ENCODE data around the gene SRRM5. TPM values are rescaled to one million over a fixed set of nuclear protein-coding genes. Genes with fewer than 3 reads are reported as not detected.
"Not testable (repeated sequence)": the region's sequence is repeated elsewhere in the genome, so short reads cannot be mapped to it uniquely, and the experiment has no call there.

The SRRM5 gene
- total and polyA plus RNA-seq, 4 donors = 0.22 to 0.49 (median 0.31) TPM; not detected in 1

DNA sequence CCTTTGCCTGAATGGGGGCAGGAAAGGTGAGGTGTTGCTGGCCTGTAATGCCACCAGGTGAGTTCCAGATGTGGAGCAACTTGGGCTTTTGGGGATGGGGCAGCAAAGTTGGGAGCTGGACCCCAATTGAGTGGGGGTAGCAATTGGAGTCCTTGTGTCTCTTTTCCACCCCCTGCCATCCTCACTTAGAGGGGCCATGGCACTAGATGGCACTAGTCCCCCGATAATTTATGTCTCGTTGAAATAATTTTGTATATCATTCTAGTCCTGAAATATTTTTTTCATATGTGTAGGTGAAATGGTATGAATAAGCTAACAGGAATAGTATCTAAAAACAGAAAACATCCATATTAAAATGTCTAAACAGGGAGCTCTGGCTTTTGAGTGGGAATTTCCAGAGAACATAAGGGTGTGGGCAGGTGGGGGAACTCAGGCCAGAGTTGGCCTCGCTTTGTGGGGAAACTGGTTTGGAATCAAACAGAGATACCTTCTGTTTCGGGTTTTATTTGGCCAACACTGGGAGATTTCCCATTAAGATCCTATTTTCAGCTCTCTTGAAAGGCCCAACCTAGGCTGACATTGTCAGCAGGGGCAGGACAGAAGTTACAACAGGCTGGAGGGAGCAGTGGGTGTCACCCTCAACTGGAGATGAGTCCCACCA, 12.1 kb upstream of the SRRM5 start:
- Histone ChIP-seq H3K27ac (ENCODE audit: low read depth in 1 of 2, low read length in 1 of 2) (no peak overlapping the region), H3K9me3 (ENCODE audit: control insufficient read depth in 4 of 4, insufficient read depth in 3 of 4, low read length in 3 of 4) (no peaks in the 10 kb centered on the region), H3K27me3 (ENCODE audit: control insufficient read depth in 3 of 3, insufficient read depth in 3 of 3, low read length in 2 of 3) (no peaks in the 10 kb centered on the region), H3K36me3 (ENCODE audit: control insufficient read depth in 4 of 4, insufficient read depth in 4 of 4, low read length in 4 of 4) (peaks cover 3 to 21% (median 6%) of the 10 kb centered on the region in 4 donors), H3K4me1 (ENCODE audit: control insufficient read depth in 5 of 5, insufficient read depth in 5 of 5, low read length in 5 of 5) (peaks cover 0 to 17% (median 7%) of the 10 kb centered on the region in 5 donors), H3K9ac (ENCODE audit: insufficient read depth in 1 of 2, low read length in 2 of 2) (no peak overlapping the region), H3K4me3 (no peak overlapping the region)
- TF ChIP-seq, protein P1, sequence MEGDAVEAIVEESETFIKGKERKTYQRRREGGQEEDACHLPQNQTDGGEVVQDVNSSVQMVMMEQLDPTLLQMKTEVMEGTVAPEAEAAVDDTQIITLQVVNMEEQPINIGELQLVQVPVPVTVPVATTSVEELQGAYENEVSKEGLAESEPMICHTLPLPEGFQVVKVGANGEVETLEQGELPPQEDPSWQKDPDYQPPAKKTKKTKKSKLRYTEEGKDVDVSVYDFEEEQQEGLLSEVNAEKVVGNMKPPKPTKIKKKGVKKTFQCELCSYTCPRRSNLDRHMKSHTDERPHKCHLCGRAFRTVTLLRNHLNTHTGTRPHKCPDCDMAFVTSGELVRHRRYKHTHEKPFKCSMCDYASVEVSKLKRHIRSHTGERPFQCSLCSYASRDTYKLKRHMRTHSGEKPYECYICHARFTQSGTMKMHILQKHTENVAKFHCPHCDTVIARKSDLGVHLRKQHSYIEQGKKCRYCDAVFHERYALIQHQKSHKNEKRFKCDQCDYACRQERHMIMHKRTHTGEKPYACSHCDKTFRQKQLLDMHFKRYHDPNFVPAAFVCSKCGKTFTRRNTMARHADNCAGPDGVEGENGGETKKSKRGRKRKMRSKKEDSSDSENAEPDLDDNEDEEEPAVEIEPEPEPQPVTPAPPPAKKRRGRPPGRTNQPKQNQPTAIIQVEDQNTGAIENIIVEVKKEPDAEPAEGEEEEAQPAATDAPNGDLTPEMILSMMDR (IDR thresholded peaks at IDR 0.05; ENCODE audit: control extremely low read depth, extremely low read depth) = no peak
- 83 to 95% methylated on average over 4 of the region's 4 CpGs for WGBS, 2 donors
- ATAC-seq (ENCODE audit: insufficient read depth, low FRiP score) = no peak
- DNase-seq = no peak

DNA sequence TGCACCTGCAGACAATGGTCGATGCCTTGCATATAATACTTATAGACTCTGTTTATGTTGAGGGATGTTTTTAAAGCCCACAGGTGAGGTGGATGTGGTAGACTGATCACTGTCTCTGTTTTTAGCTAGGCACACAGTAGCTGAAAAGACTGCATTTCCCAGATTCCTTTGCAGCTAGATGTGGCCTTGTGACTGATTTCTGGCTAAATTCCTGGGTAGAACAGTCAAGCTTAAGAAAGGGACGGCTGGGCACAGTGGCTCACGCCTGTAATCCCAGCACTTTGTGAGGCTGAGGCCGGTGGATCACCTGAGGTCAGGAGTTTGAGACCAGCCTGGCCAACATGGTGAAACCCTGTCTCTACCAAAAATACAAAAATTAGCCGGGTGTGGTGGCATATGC, 11.6 kb upstream of the SRRM5 start:
- ATAC-seq (ENCODE audit: insufficient read depth, low FRiP score) = not testable (repeated sequence)

DNA sequence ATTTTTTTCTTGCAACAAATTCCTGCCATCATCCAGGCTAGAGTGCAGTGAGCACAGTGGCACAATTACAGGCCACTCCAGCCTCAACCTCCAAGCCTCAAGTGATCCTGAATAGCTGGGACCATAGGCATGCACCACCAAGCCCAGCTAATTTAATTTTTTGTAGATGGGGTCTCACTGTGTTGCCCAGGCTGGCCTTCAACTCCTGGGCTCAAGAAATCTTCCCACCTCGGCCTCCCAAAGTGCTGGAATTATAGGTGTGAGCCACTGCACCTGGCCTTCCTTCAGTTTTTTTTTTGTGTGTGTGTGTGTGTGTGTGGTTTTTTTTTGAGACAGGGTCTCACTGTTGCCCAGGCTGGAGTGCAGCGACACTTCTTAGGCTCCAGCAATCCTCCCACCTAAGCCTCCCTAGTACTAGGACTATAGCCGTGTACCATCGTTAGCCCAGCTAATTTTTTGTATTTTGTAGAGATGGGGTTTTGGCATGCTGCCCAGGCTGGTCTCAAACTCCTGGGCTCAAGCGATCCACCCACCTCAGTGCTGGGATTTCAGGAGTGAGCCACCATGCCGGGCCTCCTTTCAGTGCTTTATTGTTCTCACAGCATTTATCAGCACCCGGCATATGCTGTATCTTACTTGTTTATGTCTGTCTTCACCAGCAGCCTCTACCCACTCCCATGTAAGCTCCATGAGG, 5.9 kb upstream of the SRRM5 start:
- no peak overlapping the region for H3K27ac ChIP-seq (ENCODE audit: low read depth in 1 of 2, low read length in 1 of 2)
- H3K27me3 ChIP-seq (ENCODE audit: control insufficient read depth in 3 of 3, insufficient read depth in 3 of 3, low read length in 2 of 3) = no peaks in the 10 kb centered on the region
- ATAC-seq (ENCODE audit: insufficient read depth, low FRiP score) (no peak), DNase-seq (no peak)
- WGBS, 2 donors = 87 to 88% methylated on average over 7 of the region's 7 CpGs
- H3K9me3 ChIP-seq (ENCODE audit: control insufficient read depth in 4 of 4, insufficient read depth in 3 of 4, low read length in 3 of 4) = no peaks in the 10 kb centered on the region
- no peak overlapping the region for H3K9ac ChIP-seq (ENCODE audit: insufficient read depth in 1 of 2, low read length in 2 of 2)
- peaks cover 6 to 21% (median 14%) of the 10 kb centered on the region in 4 donors for H3K36me3 ChIP-seq (ENCODE audit: control insufficient read depth in 4 of 4, insufficient read depth in 4 of 4, low read length in 4 of 4)
- no peaks in the 10 kb centered on the region for H3K4me1 ChIP-seq (ENCODE audit: control insufficient read depth in 5 of 5, insufficient read depth in 5 of 5, low read length in 5 of 5)
- no peak overlapping the region for H3K4me3 ChIP-seq
- TF ChIP-seq, protein P1 (IDR thresholded peaks at IDR 0.05; ENCODE audit: control extremely low read depth, extremely low read depth) = no peak

More for the DNA sequence above, 11.6 kb upstream of the SRRM5 start:
- not testable (repeated sequence) for H3K4me3 ChIP-seq; H3K27me3 ChIP-seq (ENCODE audit: control insufficient read depth in 3 of 3, insufficient read depth in 3 of 3, low read length in 2 of 3); DNase-seq; H3K9ac ChIP-seq (ENCODE audit: insufficient read depth in 1 of 2, low read length in 2 of 2); H3K27ac ChIP-seq (ENCODE audit: low read depth in 1 of 2, low read length in 1 of 2); H3K9me3 ChIP-seq (ENCODE audit: control insufficient read depth in 4 of 4, insufficient read depth in 3 of 4, low read length in 3 of 4)
- WGBS, 2 donors = 84 to 86% methylated on average over 5 of the region's 5 CpGs
- Histone ChIP-seq H3K4me1 (ENCODE audit: control insufficient read depth in 5 of 5, insufficient read depth in 5 of 5, low read length in 5 of 5) (peaks cover 0 to 14% (median 6%) of the 10 kb centered on the region in 5 donors), H3K36me3 (ENCODE audit: control insufficient read depth in 4 of 4, insufficient read depth in 4 of 4, low read length in 4 of 4) (peaks cover 3 to 21% (median 6%) of the 10 kb centered on the region in 4 donors)

DNA sequence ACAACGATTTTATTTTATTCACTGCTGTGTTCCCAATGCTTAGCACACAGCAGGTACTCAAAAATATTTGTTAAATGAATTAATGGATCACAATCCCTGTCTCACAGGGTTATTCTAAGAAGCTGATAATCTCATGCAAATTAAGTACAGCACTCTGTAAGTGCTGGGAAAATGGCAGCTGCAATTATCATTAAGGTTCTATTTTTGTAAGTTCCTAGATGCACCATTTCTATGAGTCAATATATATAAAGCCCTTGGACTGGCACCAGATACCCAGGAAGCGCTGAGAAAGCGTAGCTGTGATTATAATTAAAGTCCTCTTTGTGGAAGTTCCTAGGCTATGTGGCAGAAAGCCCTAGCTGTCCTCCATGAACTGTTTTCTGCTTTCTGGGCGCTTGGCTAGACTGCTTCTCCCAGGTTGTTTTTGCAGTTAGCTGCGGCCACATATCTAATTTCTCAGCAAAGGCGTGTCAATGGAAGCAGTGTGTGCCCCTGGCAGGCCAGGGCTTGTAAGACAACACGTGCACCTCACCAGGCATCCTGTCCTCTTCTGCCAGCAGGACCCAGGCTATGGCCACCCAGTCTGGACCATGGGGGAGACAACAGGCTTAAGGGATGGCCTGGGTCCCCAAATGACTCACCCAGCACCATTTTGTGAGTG, 5.2 kb upstream of the SRRM5 start:
- DNase-seq = no peak
- no peak overlapping the region for H3K4me3 ChIP-seq
- no peaks in the 10 kb centered on the region for H3K9me3 ChIP-seq (ENCODE audit: control insufficient read depth in 4 of 4, insufficient read depth in 3 of 4, low read length in 3 of 4)
- H3K4me1 ChIP-seq (ENCODE audit: control insufficient read depth in 5 of 5, insufficient read depth in 5 of 5, low read length in 5 of 5) = no peaks in the 10 kb centered on the region
- TF ChIP-seq, protein P1 (IDR thresholded peaks at IDR 0.05; ENCODE audit: control extremely low read depth, extremely low read depth) = no peak
- 92 to 95% methylated on average over 7 of the region's 7 CpGs for WGBS, 2 donors
- H3K9ac ChIP-seq (ENCODE audit: insufficient read depth in 1 of 2, low read length in 2 of 2) = no peak overlapping the region
- no peak overlapping the region for H3K27ac ChIP-seq (ENCODE audit: low read depth in 1 of 2, low read length in 1 of 2)
- no peaks in the 10 kb centered on the region for H3K27me3 ChIP-seq (ENCODE audit: control insufficient read depth in 3 of 3, insufficient read depth in 3 of 3, low read length in 2 of 3)
- H3K36me3 ChIP-seq (ENCODE audit: control insufficient read depth in 4 of 4, insufficient read depth in 4 of 4, low read length in 4 of 4) = peaks cover 6 to 22% (median 12%) of the 10 kb centered on the region in 4 donors
- no peak for ATAC-seq (ENCODE audit: insufficient read depth, low FRiP score)

Measured in lung (tissue), 12 donors.